HepG2 (cell line): ENCODE data around the gene SMPD3. TPM values are rescaled to one million over a fixed set of nuclear protein-coding genes. Genes with fewer than 3 reads are reported as not detected.

Source experiments
- CTCF ChIP-seq: sonication (generic); formaldehyde crosslinking; IDR thresholded peaks from 2 replicates; pipeline ENCODE4 v1.5.0; 2020; ENCODE audit warnings: mild to moderate bottlenecking, missing genetic modification reagents, moderate library complexity
- DBP ChIP-seq: sonication (generic); formaldehyde crosslinking; IDR thresholded peaks from 2 replicates; pipeline ENCODE4 v1.4.0; 2020; ENCODE audit warnings: missing genetic modification reagents; ENCODE audit errors: not compliant biosample characterization
- ELF3 ChIP-seq: IDR thresholded peaks from 2 replicates; pipeline ENCODE4 v1.6.1; 2016; ENCODE audit warnings: missing genetic modification reagents, missing compliant biosample characterization
- FLYWCH1 ChIP-seq: sonication (generic); formaldehyde crosslinking; IDR thresholded peaks from 2 replicates; pipeline ENCODE4 v1.8.1; 2023; ENCODE audit warnings: mild to moderate bottlenecking, missing genetic modification reagents
- FOXM1 ChIP-seq: sonication (generic); formaldehyde crosslinking; IDR thresholded peaks from 2 replicates; pipeline ENCODE4 v1.5.0; 2020; ENCODE audit warnings: missing genetic modification reagents
- GABPA ChIP-seq, 2 experiments: IDR thresholded peaks; 2 replicates each; pipeline ENCODE4 v1.6.1; 2011 to 2016; ENCODE audit warnings: low read depth in 2 of 2, low read length in 1 of 2, missing biosample characterization in 1 of 2, missing genetic modification characterization in 1 of 2
- GLI4 ChIP-seq: sonication (generic); formaldehyde crosslinking; IDR thresholded peaks from 2 replicates; pipeline ENCODE4 v1.5.1; 2020; ENCODE audit warnings: missing genetic modification reagents, mild to moderate bottlenecking, moderate library complexity, borderline replicate concordance
- GTF2F1 ChIP-seq: fragments of 150-350 bp; IDR thresholded peaks from 2 replicates; pipeline ENCODE4 v1.6.1; 2014; ENCODE audit warnings: low read length
- HINFP ChIP-seq: sonication (generic); formaldehyde crosslinking; IDR thresholded peaks from 2 replicates; pipeline ENCODE4 v1.4.0; 2020; ENCODE audit warnings: low read depth, mild to moderate bottlenecking, missing genetic modification reagents
- KMT2B ChIP-seq: IDR thresholded peaks from 2 replicates; pipeline ENCODE4 v1.6.1; 2016; ENCODE audit warnings: missing genetic modification reagents, missing compliant biosample characterization
- NCOA5 ChIP-seq: sonication (generic); formaldehyde crosslinking; IDR thresholded peaks from 2 replicates; pipeline ENCODE4 v1.4.0; 2020; ENCODE audit warnings: missing genetic modification reagents
- PBX2 ChIP-seq: IDR thresholded peaks from 2 replicates; pipeline ENCODE4 v1.6.1; 2016; ENCODE audit warnings: control low read depth
- RFX3 ChIP-seq: IDR thresholded peaks from 2 replicates; pipeline ENCODE4 v1.6.1; 2016; ENCODE audit warnings: missing biosample characterization, missing genetic modification reagents
- RNF2 ChIP-seq: fragments of 450-650 bp; conservative IDR thresholded peaks from 2 replicates; pipeline ENCODE4 v1.6.1; 2016; ENCODE audit warnings: low read depth
- SYNCRIP ChIP-seq: fragments of 200-400 bp; formaldehyde crosslinking; IDR thresholded peaks from 2 replicates; pipeline ENCODE4 v1.6.1; 2018; ENCODE audit warnings: mild to moderate bottlenecking, low read depth, low read length; ENCODE audit not compliant: insufficient read depth
- THRA ChIP-seq: sonication (generic); formaldehyde crosslinking; IDR thresholded peaks from 2 replicates; pipeline ENCODE4 v1.4.0; 2020; ENCODE audit warnings: missing genetic modification reagents, borderline replicate concordance
- ZBTB38 ChIP-seq: sonication (generic); formaldehyde crosslinking; IDR thresholded peaks from 2 replicates; pipeline ENCODE4 v1.5.1; 2020; ENCODE audit warnings: mild to moderate bottlenecking, missing genetic modification reagents
- ZNF329 ChIP-seq: sonication (generic); formaldehyde crosslinking; IDR thresholded peaks from 2 replicates; pipeline ENCODE4 v1.9.0; 2021; ENCODE audit warnings: low read depth, mild to moderate bottlenecking, missing genetic modification reagents
- ZNF432 ChIP-seq: sonication (generic); formaldehyde crosslinking; IDR thresholded peaks from 2 replicates; pipeline ENCODE4 v1.5.0; 2020; ENCODE audit warnings: missing genetic modification reagents, mild to moderate bottlenecking, borderline replicate concordance
- ZNF619 ChIP-seq: sonication (generic); formaldehyde crosslinking; IDR thresholded peaks from 2 replicates; pipeline ENCODE4 v1.4.0; 2020; ENCODE audit warnings: mild to moderate bottlenecking, missing genetic modification reagents
- ZNF652 ChIP-seq: IDR thresholded peaks from 2 replicates; pipeline ENCODE4 v1.6.1; 2016; ENCODE audit warnings: low read depth, borderline replicate concordance
- ZNF660 ChIP-seq: sonication (generic); formaldehyde crosslinking; IDR thresholded peaks from 2 replicates; pipeline ENCODE4 v1.5.1; 2020; ENCODE audit warnings: mild to moderate bottlenecking, low read depth, missing genetic modification reagents, borderline replicate concordance
- ZNF713 ChIP-seq: sonication (generic); formaldehyde crosslinking; IDR thresholded peaks from 2 replicates; pipeline ENCODE4 v1.4.0; 2020; ENCODE audit warnings: mild to moderate bottlenecking, missing genetic modification reagents
- ZSCAN29 ChIP-seq: sonication (generic); formaldehyde crosslinking; conservative IDR thresholded peaks from 2 replicates; pipeline ENCODE4 v1.4.0; 2020; ENCODE audit warnings: mild to moderate bottlenecking, missing genetic modification reagents
- ZSCAN31 ChIP-seq: sonication (generic); formaldehyde crosslinking; IDR thresholded peaks from 2 replicates; pipeline ENCODE4 v1.5.0; 2020; ENCODE audit warnings: low read depth, mild to moderate bottlenecking, missing genetic modification reagents
- polyA plus RNA-seq, 8 experiments: library from polyadenylated mRNA; depleted of rRNA in 3 of 8; stranded (reverse) in 7 of 8; unstranded in 1 of 8; fragments of >200 nt; fragmentation: Illumina TruSeq in 4 of 8; extraction: Trizol in 4 of 8; gene quantifications; 2 replicates each; pipeline versions ENCODE4 v1.2.1 to v1.2.3, GENCODE V29; 2011 to 2016; ENCODE audit warnings: low read depth in 4 of 8, missing spikeins in 1 of 8, mixed read lengths in 1 of 8; ENCODE audit not compliant: insufficient read depth in 1 of 8
- total RNA-seq, 5 experiments: library from RNA; depleted of rRNA; stranded (reverse); fragments of >200 nt; fragmentation: Illumina TruSeq; extraction: Trizol; gene quantifications; 2 replicates each; pipeline ENCODE4 v1.2.3, GENCODE V29; 2016; ENCODE audit warnings: low read depth in 1 of 5

Gene SMPD3
- total and polyA plus RNA-seq, 2 of the 13 experiments (the other 11 are each of a cell fraction or from before 2014, with no cell fraction given) = 0.07 to 0.32 TPM

GRCh38 chr16:68448360-68448970, at the start of gene SMPD3 (continued):
- no peak for TF ChIP-seq ZNF432 (CRISPR knock-in tag)
- no peak for TF ChIP-seq ZNF660 (CRISPR knock-in tag)
- peak; percentile 60 for TF ChIP-seq ZBTB38 (CRISPR knock-in tag)
- TF ChIP-seq ZNF713 (CRISPR knock-in tag) = no peak
- TF ChIP-seq FOXM1 = 0 out of 2 replicates have a peak, but pooled peaks have one; percentile 28
- TF ChIP-seq ZNF652 (CRISPR knock-in tag) = no peak
- TF ChIP-seq FLYWCH1 (CRISPR knock-in tag) = no peak
- TF ChIP-seq HINFP (CRISPR knock-in tag) = 0 out of 2 replicates have a peak, but pooled peaks have one; percentile 28
- TF ChIP-seq NCOA5 = no peak
- TF ChIP-seq GLI4 = no peak
- peak; percentile 81 for TF ChIP-seq ZSCAN29 (CRISPR knock-in tag)
- no peak for TF ChIP-seq DBP
- no peak for TF ChIP-seq ZNF619 (CRISPR knock-in tag)
- no peak for TF ChIP-seq GABPA (IDR thresholded peaks at IDR 0.05; ENCODE audit: low read depth, low read length)
- TF ChIP-seq GABPA (CRISPR knock-in tag; IDR thresholded peaks at IDR 0.05; ENCODE audit: low read depth) = peak; percentile 78
- TF ChIP-seq ELF3 (CRISPR knock-in tag) = no peak
- no peak for TF ChIP-seq GTF2F1
- TF ChIP-seq CTCF (CRISPR knock-in tag) = peak; percentile 6
- TF ChIP-seq SYNCRIP = no peak
- no peak for TF ChIP-seq RNF2
- TF ChIP-seq ZNF329 (CRISPR knock-in tag) = no peak; the same call in 1 of the 2 replicates
- peak; percentile 72; the same call in 1 of the 2 replicates for TF ChIP-seq THRA (CRISPR knock-in tag)
- TF ChIP-seq ZSCAN31 (CRISPR knock-in tag) = no peak
- peak; percentile 59 for TF ChIP-seq KMT2B (CRISPR knock-in tag)
- no peak for TF ChIP-seq PBX2 (CRISPR knock-in tag)
- peak; percentile 80 for TF ChIP-seq RFX3 (CRISPR knock-in tag)
